Breast epithelium (tissue), 4 donors: ENCODE data around the gene WDR74. TPM values are rescaled to one million over a fixed set of nuclear protein-coding genes. Genes with fewer than 3 reads are reported as not detected.

Experiments
- DNase-seq, 2 donors: peaks; one replicate each; pipeline ENCODE4 v3.0.0-alpha.2; 2019; ENCODE audit warnings: low spot score in 2 of 2
- H3K27ac ChIP-seq, 2 donors: fragments of 200-600 bp; sonication (generic) in 1 of 2; one replicate each; pipeline ENCODE4 v1.5.1; 2016 to 2019; ENCODE audit warnings: mild to moderate bottlenecking in 1 of 2
- H3K27me3 ChIP-seq, 2 donors: fragments of 200-600 bp; sonication (generic) in 1 of 2; one replicate each; pipeline versions ENCODE4 v1.5.1 to v1.6.0; 2017 to 2019; ENCODE audit warnings: control low read depth in 1 of 2, mild to moderate bottlenecking in 1 of 2
- H3K36me3 ChIP-seq: fragments of 200-600 bp; one replicate; pipeline ENCODE4 v1.5.1; 2019
- H3K4me1 ChIP-seq, 2 donors: fragments of 200-600 bp; sonication (generic); one replicate each; pipeline ENCODE4 v1.5.1; 2016 to 2019; ENCODE audit warnings: control low read depth in 1 of 2
- H3K4me3 ChIP-seq, 3 donors: fragments of 200-600 bp; sonication (generic); 1 replicate in 2 of 3; 2 replicates in 1 of 3; pipeline ENCODE4 v1.5.1; 2016 to 2019; ENCODE audit warnings: mild to moderate bottlenecking in 3 of 3, moderate library complexity in 2 of 3
- H3K9me3 ChIP-seq, 2 donors: fragments of 200-600 bp; sonication (generic) in 1 of 2; one replicate each; pipeline ENCODE4 v1.5.1; 2016 to 2019; ENCODE audit warnings: control low read depth in 1 of 2
- CTCF ChIP-seq, 3 donors: fragments of 450-650 bp; IDR thresholded peaks; one replicate each; pipeline ENCODE4 v1.5.1; 2016 to 2017; ENCODE audit warnings: antibody characterized with exemption in 3 of 3, mild to moderate bottlenecking in 3 of 3, moderate library complexity in 3 of 3
- POLR2A ChIP-seq: fragments of 450-650 bp; IDR thresholded peaks from one replicate; pipeline ENCODE4 v1.6.1; 2016; ENCODE audit warnings: antibody characterized with exemption, mild to moderate bottlenecking, moderate library complexity
- POLR2AphosphoS5 ChIP-seq, 3 donors: sonication (generic); formaldehyde crosslinking; IDR thresholded peaks; one replicate each; pipeline ENCODE4 v1.6.1; 2017; ENCODE audit warnings: antibody characterized with exemption in 3 of 3
- intact Hi-C: fragments of 100-400 bp; cut with DNase I; formaldehyde crosslinking; loops from one replicate; pipeline ENCODE4 v1.15.1; 2023; ENCODE audit warnings: low total_unique reads
- total RNA-seq, 3 donors: library from RNA; depleted of rRNA; stranded (reverse); fragments of >200 nt; gene quantifications; one replicate each; pipeline ENCODE4 v1.1.0, GENCODE V29; 2016

Gene WDR74
- total RNA-seq, 3 donors from 2014 or later: 46.6 to 62.6 (median 48.7) TPM

DNA sequence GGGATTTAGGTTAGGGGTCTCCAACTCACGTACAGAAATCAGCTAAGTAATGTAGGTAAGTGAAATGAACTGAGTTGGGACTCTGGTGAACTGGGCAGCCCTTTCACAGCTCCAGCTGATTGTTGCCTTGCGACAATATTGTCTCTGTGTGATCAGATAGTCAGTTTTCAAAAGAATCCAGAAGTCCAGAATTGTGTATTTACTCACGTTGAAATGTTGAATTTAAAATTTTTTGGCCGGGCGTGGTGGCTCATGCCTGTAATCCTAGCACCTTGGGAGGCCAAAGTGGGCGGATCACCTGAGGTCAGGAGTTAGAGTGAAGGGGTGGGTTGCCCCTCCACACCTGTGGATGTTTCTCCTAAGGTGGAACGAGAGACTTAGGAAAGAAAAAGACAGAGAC, 18.8 kb upstream of the WDR74 start:
- peaks cover 0 to 12% of the 10 kb centered on the region in 2 donors for H3K4me1 ChIP-seq
- intact Hi-C loops: no loop called here
- no peak overlapping the region for H3K4me3 ChIP-seq
- H3K27me3 ChIP-seq: no peaks in the 10 kb centered on the region
- H3K36me3 ChIP-seq: no peaks in the 10 kb centered on the region
- TF ChIP-seq POLR2A: no peak
- no peak for TF ChIP-seq CTCF (IDR thresholded peaks at IDR 0.05)
- no peak for TF ChIP-seq POLR2AphosphoS5 (IDR thresholded peaks at IDR 0.05)
- DNase-seq: no peak
- no peaks in the 10 kb centered on the region for H3K9me3 ChIP-seq
- H3K27ac ChIP-seq: peak overlapping the region in 1 of 2 donors; percentile 57

GRCh38 chr11:62857541-62857982, 18.2 kb upstream of the WDR74 start:
- TF ChIP-seq CTCF (IDR thresholded peaks at IDR 0.05) (no peak), POLR2A (no peak), POLR2AphosphoS5 (IDR thresholded peaks at IDR 0.05) (no peak)
- peaks cover 0 to 14% of the 10 kb centered on the region in 2 donors for H3K4me1 ChIP-seq
- no peaks in the 10 kb centered on the region for H3K27me3 ChIP-seq
- no peaks in the 10 kb centered on the region for H3K36me3 ChIP-seq
- peak overlapping the region in 1 of 2 donors; percentile 57 for H3K27ac ChIP-seq
- no peaks in the 10 kb centered on the region for H3K9me3 ChIP-seq
- intact Hi-C loops: no loop called here
- H3K4me3 ChIP-seq: no peak overlapping the region
- DNase-seq: no peak

- no peak for DNase-seq
- H3K36me3 ChIP-seq: no peaks in the 10 kb centered on the region
- no peaks in the 10 kb centered on the region for H3K9me3 ChIP-seq
- H3K4me3 ChIP-seq: peak overlapping the region; percentile 76 to 92 (median 84)
- TF ChIP-seq CTCF (IDR thresholded peaks at IDR 0.05) (no peak), POLR2A (no peak), POLR2AphosphoS5 (IDR thresholded peaks at IDR 0.05) (no peak)
- peaks cover 0 to 14% of the 10 kb centered on the region in 2 donors for H3K4me1 ChIP-seq
- H3K27me3 ChIP-seq: no peaks in the 10 kb centered on the region
- H3K27ac ChIP-seq: peak overlapping the region; percentile 74 to 80
- intact Hi-C loops: no loop called here
Observed at GRCh38 chr11:62856333-62856895, 17.0 kb upstream of the WDR74 start.

- H3K27me3 ChIP-seq: no peaks in the 10 kb centered on the region
- intact Hi-C loops: no loop called here
- DNase-seq: peak; percentile 95 to 97
Observed at GRCh38 chr11:62855571-62856332, 16.4 kb upstream of the WDR74 start.

More at GRCh38 chr11:62855571-62856332, 16.4 kb upstream of the WDR74 start:
- H3K36me3 ChIP-seq: no peaks in the 10 kb centered on the region
- peak overlapping the region; percentile 74 to 80 for H3K27ac ChIP-seq
- H3K9me3 ChIP-seq: no peaks in the 10 kb centered on the region
- H3K4me3 ChIP-seq: peak overlapping the region; percentile 76 to 92 (median 84)
- TF ChIP-seq CTCF (IDR thresholded peaks at IDR 0.05) (no peak), POLR2A (peak; percentile 97), POLR2AphosphoS5 (IDR thresholded peaks at IDR 0.05) (peak; percentile 95 to 99 (median 97))
- peaks cover 0 to 14% of the 10 kb centered on the region in 2 donors for H3K4me1 ChIP-seq
